HepG2 (cell line): ENCODE data around the gene SSU72. TPM values are rescaled to one million over a fixed set of nuclear protein-coding genes. Genes with fewer than 3 reads are reported as not detected.

Experiments
- ATAC-seq: fragments of 200-7000 bp; cut with Tn5 transposase; 3 replicates; pipeline ENCODE4 v1.9.1; 2020; ENCODE audit warnings: mild to moderate bottlenecking, moderate library complexity
- BruUV-seq: library from RNA; stranded (reverse); fragments of 400-500 nt; replicated peaks from 2 replicates; lab custom pipeline; 2021; lab: Mats Ljungman, UMichigan
- CTCF ChIA-PET: fragments of 300-600 bp; formaldehyde crosslinking; extraction: SDS; loops from one replicate; lab custom pipeline; 2021; ENCODE audit warnings: low total read pairs, inconsistent platforms, low intra/inter-chr PET ratio; lab: Yijun Ruan, JAX
- POLR2A ChIA-PET: fragments of 350-600 bp; sonication (Branson Sonifier 250); formaldehyde crosslinking; loops from one replicate; lab custom pipeline; 2020; ENCODE audit warnings: antibody characterized with exemption, inconsistent platforms; lab: Yijun Ruan, JAX
- DNase-seq: peaks from one replicate; pipeline ENCODE4 v3.0.0-alpha.2; 2015; ENCODE audit warnings: low spot score
- FAIRE-seq: peaks from 3 replicates; lab custom pipeline; 2011; peaks lifted over from hg19 to GRCh38; lab: Jason Lieb, UNC
- H2AFZ ChIP-seq: one replicate; pipeline ENCODE4 v1.6.1; 2011; ENCODE audit warnings: low read length, inconsistent platforms
- H3K27ac ChIP-seq: fragments of 300-600 bp; 3 replicates; pipeline ENCODE4 v1.8.0; 2011; ENCODE audit warnings: mixed run types, mild to moderate bottlenecking, mixed read lengths, low read length, inconsistent platforms; ENCODE audit not compliant: insufficient read depth; ENCODE audit errors: extremely low read length
- H3K27me3 ChIP-seq, 2 experiments: fragments of 200-600 bp in 1 of 2; 2 replicates in 1 of 2; 3 replicates in 1 of 2; pipeline versions ENCODE4 v1.6.0 to v1.8.0; 2011; ENCODE audit warnings: low read length in 2 of 2, mild to moderate bottlenecking in 2 of 2, moderate library complexity in 2 of 2, inconsistent platforms in 1 of 2; ENCODE audit not compliant: insufficient read depth in 2 of 2, control insufficient read depth in 1 of 2
- H3K36me3 ChIP-seq, 2 experiments: fragments of 200-600 bp in 1 of 2; replicated peaks in 1 of 2; 2 replicates in 1 of 2; 3 replicates in 1 of 2; pipeline versions ENCODE4 v1.5.1 to v1.8.0; 2011; ENCODE audit warnings: low read length in 2 of 2, inconsistent platforms in 1 of 2; ENCODE audit not compliant: insufficient read depth in 2 of 2, control insufficient read depth in 1 of 2
- H3K4me1 ChIP-seq: 2 replicates; pipeline ENCODE4 v1.5.1; 2012; ENCODE audit warnings: low read length, inconsistent platforms; ENCODE audit not compliant: insufficient read depth
- H3K4me2 ChIP-seq: 2 replicates; pipeline ENCODE4 v1.6.0; 2011; ENCODE audit warnings: low read depth, low read length, inconsistent platforms
- H3K4me3 ChIP-seq, 3 experiments: fragments of 200-600 bp in 1 of 3; sonication (generic), shearing (Covaris generic) in 1 of 3; replicated peaks in 1 of 3; 2 replicates each; pipeline ENCODE4 v1.5.1; 2011 to 2016; ENCODE audit warnings: low read length in 3 of 3, inconsistent platforms in 2 of 3, low read depth in 2 of 3, mild to moderate bottlenecking in 2 of 3, control low read depth in 1 of 3, mixed read lengths in 1 of 3; ENCODE audit not compliant: insufficient read depth in 1 of 3
- H3K79me2 ChIP-seq: one replicate; pipeline ENCODE4 v1.6.1; 2011; ENCODE audit warnings: low read length, inconsistent platforms; ENCODE audit not compliant: insufficient read depth
- H3K9ac ChIP-seq: 2 replicates; pipeline ENCODE4 v1.6.0; 2011; ENCODE audit warnings: mild to moderate bottlenecking, low read depth, low read length, inconsistent platforms; ENCODE audit not compliant: insufficient read depth
- H3K9me3 ChIP-seq: 2 replicates; pipeline ENCODE4 v1.5.1; 2012; ENCODE audit warnings: mild to moderate bottlenecking, low read length
- H4K20me1 ChIP-seq: 2 replicates; pipeline ENCODE4 v1.6.0; 2011; ENCODE audit warnings: inconsistent platforms, mild to moderate bottlenecking, low read length, moderate library complexity; ENCODE audit not compliant: insufficient read depth
- ATF1 ChIP-seq: IDR thresholded peaks from 2 replicates; pipeline ENCODE4 v1.6.1; 2016; ENCODE audit warnings: mild to moderate bottlenecking, control low read depth
- GTF2F1 ChIP-seq: fragments of 150-350 bp; IDR thresholded peaks from 2 replicates; pipeline ENCODE4 v1.6.1; 2014; ENCODE audit warnings: low read length
- KIAA2018 ChIP-seq: sonication (generic); formaldehyde crosslinking; IDR thresholded peaks from 2 replicates; pipeline ENCODE4 v1.5.0; 2020; ENCODE audit warnings: mild to moderate bottlenecking, missing genetic modification reagents, borderline replicate concordance
- MNT ChIP-seq: fragments of 450-650 bp; IDR thresholded peaks from 2 replicates; pipeline ENCODE4 v1.6.1; 2016
- PPARG ChIP-seq: conservative IDR thresholded peaks from 2 replicates; pipeline ENCODE4 v1.6.1; 2016; ENCODE audit warnings: missing biosample characterization, missing genetic modification reagents
- SALL1 ChIP-seq: sonication (generic); formaldehyde crosslinking; IDR thresholded peaks from 2 replicates; pipeline ENCODE4 v1.8.0; 2022; ENCODE audit warnings: mild to moderate bottlenecking, missing genetic modification reagents
- STAG1 ChIP-seq: sonication (generic); formaldehyde crosslinking; IDR thresholded peaks from 2 replicates; pipeline ENCODE4 v1.4.0; 2020; ENCODE audit warnings: missing genetic modification reagents
- ZBTB33 ChIP-seq: sonication (generic); formaldehyde crosslinking; IDR thresholded peaks from 2 replicates; pipeline ENCODE4 v1.4.0; 2020; ENCODE audit warnings: missing genetic modification reagents
- ZFP36L1 ChIP-seq: sonication (generic); formaldehyde crosslinking; IDR thresholded peaks from 2 replicates; pipeline ENCODE4 v1.8.0; 2022; ENCODE audit warnings: mild to moderate bottlenecking, missing genetic modification reagents, moderate library complexity
- ZNF432 ChIP-seq: sonication (generic); formaldehyde crosslinking; IDR thresholded peaks from 2 replicates; pipeline ENCODE4 v1.5.0; 2020; ENCODE audit warnings: missing genetic modification reagents, mild to moderate bottlenecking, borderline replicate concordance
- ZSCAN12 ChIP-seq: sonication (generic); formaldehyde crosslinking; IDR thresholded peaks from 2 replicates; pipeline ENCODE4 v1.9.0; 2021; ENCODE audit warnings: mild to moderate bottlenecking, missing genetic modification reagents
- WGBS: methylation state at CpG from one replicate; pipeline ENCODE4 v1.1.6; 2017; ENCODE audit warnings: low lambda C conversion rate; 5-methylcytosine and 5-hydroxymethylcytosine counted together
- in situ Hi-C: cut with HindIII; loops from 2 replicates; pipeline ENCODE4 v1.10.0; 2017; ENCODE audit warnings: low pct_unique_long_range_greater_than_20kb; ENCODE audit not compliant: extremely low pct_ligation_motif_present
- intact Hi-C: fragments of 100-400 bp; cut with micrococcal nuclease; formaldehyde crosslinking; loops from one replicate; pipeline ENCODE4 v1.10.0; 2022; ENCODE audit not compliant: unreplicated experiment
- polyA plus RNA-seq, 8 experiments: library from polyadenylated mRNA; depleted of rRNA in 3 of 8; stranded (reverse) in 7 of 8; unstranded in 1 of 8; fragments of >200 nt; fragmentation: Illumina TruSeq in 4 of 8; extraction: Trizol in 4 of 8; gene quantifications; 2 replicates each; pipeline versions ENCODE4 v1.2.1 to v1.2.3, GENCODE V29; 2011 to 2016; ENCODE audit warnings: low read depth in 4 of 8, missing spikeins in 1 of 8, mixed read lengths in 1 of 8; ENCODE audit not compliant: insufficient read depth in 1 of 8
- total RNA-seq, 5 experiments: library from RNA; depleted of rRNA; stranded (reverse); fragments of >200 nt; fragmentation: Illumina TruSeq; extraction: Trizol; gene quantifications; 2 replicates each; pipeline ENCODE4 v1.2.3, GENCODE V29; 2016; ENCODE audit warnings: low read depth in 1 of 5

The SSU72 gene
- total and polyA plus RNA-seq, 2 of the 13 experiments (the other 11 are each of a cell fraction or from before 2014, with no cell fraction given) = 42.8 to 67.1 TPM

- peak; percentile 77 for TF ChIP-seq ZBTB33 (CRISPR knock-in tag)
- peak; percentile 29; the same call in 1 of the 2 replicates for TF ChIP-seq STAG1 (CRISPR knock-in tag)
Observed at GRCh38 chr1:1550591-1551432, 23.9 kb downstream of the SSU72 start (continued).

GRCh38 chr1:1550087-1550486 is 24.6 kb downstream of the SSU72 start:
- no peak for ATAC-seq
- H3K27ac ChIP-seq = no peak overlapping the region
- no peak overlapping the region for H3K4me3 ChIP-seq
- H2AFZ ChIP-seq = no peak overlapping the region
- FAIRE-seq = no peak
- intact Hi-C loops = no loop called here
- WGBS = 92% methylated on average over 7 of the region's 7 CpGs
- H3K4me1 ChIP-seq = 0 out of 2 replicates have a peak, but pooled peaks cover 3% of the 10 kb centered on the region
- H3K9ac ChIP-seq = no peak overlapping the region
- H3K9me3 ChIP-seq = no peaks in the 10 kb centered on the region
- ChIA-PET POLR2A (no interaction called here), CTCF (no interaction called here)
- H3K36me3 ChIP-seq = peaks cover 0 to 1% of the 10 kb centered on the region in 2 experiments; a peak in 2 of 5 replicates
- no peak overlapping the region for H3K4me2 ChIP-seq
- no peak for DNase-seq
- BruUV-seq = no TSS peak
- H3K27me3 ChIP-seq = no peaks in the 10 kb centered on the region
- H3K79me2 ChIP-seq = no peaks in the 10 kb centered on the region
- H4K20me1 ChIP-seq = no peaks in the 10 kb centered on the region
- in situ Hi-C loops = no loop called here
- TF ChIP-seq ZNF432 = no peak
- no peak for TF ChIP-seq ZFP36L1
- TF ChIP-seq MNT = no peak
- no peak for TF ChIP-seq ATF1 (CRISPR knock-in tag)
- TF ChIP-seq KIAA2018 (CRISPR knock-in tag) = no peak
- TF ChIP-seq ZSCAN12 (CRISPR knock-in tag) = no peak
- TF ChIP-seq SALL1 (CRISPR knock-in tag) = no peak
- no peak for TF ChIP-seq PPARG (CRISPR knock-in tag)
- no peak for TF ChIP-seq GTF2F1
